Endothelial cell (in vitro differentiated cells): ENCODE data around the gene CENPX. TPM values are rescaled to one million over a fixed set of nuclear protein-coding genes. Genes with fewer than 3 reads are reported as not detected.
A peak's percentile ranks its signal among the peaks of the same experiment; 100 is the strongest.

Experiments used
- DNase-seq: peaks from one replicate; pipeline ENCODE4 v3.0.0; 2021; ENCODE audit warnings: low spot score
- H3K27ac Mint-ChIP-seq: one replicate; pipeline ENCODE4 v1.8.0; 2021; ENCODE audit warnings: mixed read lengths, inconsistent platforms; ENCODE audit not compliant: unreplicated experiment
- H3K27me3 Mint-ChIP-seq: one replicate; pipeline ENCODE4 v1.8.0; 2021; ENCODE audit warnings: mild to moderate bottlenecking, moderate library complexity, mixed read lengths, inconsistent platforms; ENCODE audit not compliant: unreplicated experiment
- H3K36me3 Mint-ChIP-seq: one replicate; pipeline ENCODE4 v1.8.0; 2021; ENCODE audit warnings: mild to moderate bottlenecking, low read depth, mixed read lengths, inconsistent platforms; ENCODE audit not compliant: unreplicated experiment
- H3K4me1 Mint-ChIP-seq: one replicate; pipeline ENCODE4 v1.8.0; 2021; ENCODE audit warnings: mild to moderate bottlenecking, mixed read lengths, inconsistent platforms; ENCODE audit not compliant: unreplicated experiment
- H3K4me3 Mint-ChIP-seq: one replicate; pipeline ENCODE4 v1.8.0; 2021; ENCODE audit warnings: mild to moderate bottlenecking, mixed read lengths, inconsistent platforms; ENCODE audit not compliant: unreplicated experiment
- H3K9me3 Mint-ChIP-seq: one replicate; pipeline ENCODE4 v1.8.0; 2021; ENCODE audit warnings: mixed read lengths, inconsistent platforms; ENCODE audit not compliant: unreplicated experiment
- CTCF ChIP-seq: fragments of 200-600 bp; sonication (generic); IDR thresholded peaks from one replicate; pipeline ENCODE4 v1.5.0; 2021; ENCODE audit warnings: antibody characterized with exemption; ENCODE audit not compliant: unreplicated experiment
- total RNA-seq: library from RNA; stranded (reverse); fragmentation: NEBNext Ultra II Directional; extraction: Animal tissue kit (Norgen Biotek cat#: 25700); gene quantifications from one replicate; pipeline ENCODE4 v1.2.1, GENCODE V29; 2021; ENCODE audit not compliant: unreplicated experiment

CENPX gene
- total RNA-seq, 1 donor from 2014 or later, result 42.9 TPM

GRCh38 chr17:82005701-82006348 is 16.9 kb downstream of the CENPX start:
- H3K4me1 Mint-ChIP-seq, result peaks cover 4% of the 10 kb centered on the region
- TF ChIP-seq CTCF, result no peak
- H3K27me3 Mint-ChIP-seq, result peaks cover 8% of the 10 kb centered on the region
- peak overlapping the region; percentile 43 for H3K27ac Mint-ChIP-seq
- H3K9me3 Mint-ChIP-seq, result no peaks in the 10 kb centered on the region
- H3K36me3 Mint-ChIP-seq, result no peaks in the 10 kb centered on the region
- H3K4me3 Mint-ChIP-seq, result no peak overlapping the region
- no peak for DNase-seq

GRCh38 chr17:82004517-82005455 is 17.9 kb downstream of the CENPX start:
- H3K4me3 Mint-ChIP-seq, result no peak overlapping the region
- DNase-seq, result no peak
- peaks cover 4% of the 10 kb centered on the region for H3K4me1 Mint-ChIP-seq
- peaks cover 6% of the 10 kb centered on the region for H3K27me3 Mint-ChIP-seq
- TF ChIP-seq CTCF, result no peak
- H3K36me3 Mint-ChIP-seq, result no peaks in the 10 kb centered on the region
- H3K9me3 Mint-ChIP-seq, result no peaks in the 10 kb centered on the region
- no peak overlapping the region for H3K27ac Mint-ChIP-seq

GRCh38 chr17:82003411-82004381 is 19.0 kb downstream of the CENPX start:
- H3K4me3 Mint-ChIP-seq, result no peak overlapping the region
- peaks cover 4% of the 10 kb centered on the region for H3K4me1 Mint-ChIP-seq

GRCh38 chr17:82001571-82002056 is 21.1 kb downstream of the CENPX start:
- no peak for TF ChIP-seq CTCF
- H3K36me3 Mint-ChIP-seq, result no peaks in the 10 kb centered on the region
- H3K9me3 Mint-ChIP-seq, result no peaks in the 10 kb centered on the region
- no peak for DNase-seq
- no peak overlapping the region for H3K27ac Mint-ChIP-seq
- H3K27me3 Mint-ChIP-seq, result peaks cover 4% of the 10 kb centered on the region
- H3K4me3 Mint-ChIP-seq, result no peak overlapping the region
- H3K4me1 Mint-ChIP-seq, result peaks cover 10% of the 10 kb centered on the region

More at GRCh38 chr17:82003411-82004381, 19.0 kb downstream of the CENPX start:
- H3K27me3 Mint-ChIP-seq, result peaks cover 6% of the 10 kb centered on the region
- H3K36me3 Mint-ChIP-seq, result no peaks in the 10 kb centered on the region
- H3K27ac Mint-ChIP-seq, result no peak overlapping the region
- no peak for DNase-seq
- no peak for TF ChIP-seq CTCF
- H3K9me3 Mint-ChIP-seq, result no peaks in the 10 kb centered on the region
